H1 (cell line): Measurements from ENCODE around the gene NTRK2. TPM values are rescaled to one million over a fixed set of nuclear protein-coding genes. Genes with fewer than 3 reads are reported as not detected.

Source experiments
- CTCF ChIA-PET: fragments of 300-600 bp; sonication (Branson Sonifier 250); formaldehyde crosslinking; loops from one replicate; lab custom pipeline; 2021; ENCODE audit not compliant: partially characterized antibody; lab: Charles Lee
- POLR2A ChIA-PET: fragments of 300-600 bp; sonication (Branson Sonifier 250); formaldehyde crosslinking; loops from one replicate; lab custom pipeline; 2021; ENCODE audit warnings: inconsistent platforms; ENCODE audit not compliant: partially characterized antibody; lab: Charles Lee
- DNase-seq, 2 experiments: peaks; one replicate each; pipeline versions ENCODE4 v3.0.0 to v3.0.0-alpha.2; 2010 to 2022; ENCODE audit warnings: low spot score in 2 of 2, low read depth in 1 of 2, mixed read lengths in 1 of 2
- FAIRE-seq: peaks from 2 replicates; lab custom pipeline; 2011; peaks lifted over from hg19 to GRCh38; lab: Jason Lieb, UNC
- H2AFZ ChIP-seq: 2 replicates; pipeline ENCODE4 v1.8.1; 2012; ENCODE audit warnings: low read length, inconsistent platforms
- H2AK5ac ChIP-seq: 2 replicates; pipeline ENCODE4 v1.6.1; 2013; ENCODE audit warnings: low read depth, low read length
- H2BK120ac ChIP-seq: replicated peaks from 2 replicates; pipeline ENCODE3; 2013; ENCODE audit warnings: low read depth, low read length, inconsistent platforms
- H2BK12ac ChIP-seq: 2 replicates; pipeline ENCODE4 v1.6.1; 2013; ENCODE audit warnings: low read depth, low read length
- H2BK15ac ChIP-seq: 2 replicates; pipeline ENCODE4 v1.6.1; 2013; ENCODE audit warnings: low read length
- H2BK20ac ChIP-seq: 2 replicates; pipeline ENCODE4 v1.6.1; 2013; ENCODE audit warnings: low read length
- H2BK5ac ChIP-seq: 2 replicates; pipeline ENCODE4 v1.6.1; 2013; ENCODE audit warnings: low read depth, low read length
- H3K14ac ChIP-seq: 2 replicates; pipeline ENCODE4 v1.6.1; 2013; ENCODE audit warnings: inconsistent platforms; ENCODE audit not compliant: insufficient read length
- H3K18ac ChIP-seq: 2 replicates; pipeline ENCODE4 v1.6.1; 2013; ENCODE audit warnings: low read length; ENCODE audit errors: extremely low read depth
- H3K23ac ChIP-seq: 2 replicates; pipeline ENCODE4 v1.6.1; 2013; ENCODE audit warnings: inconsistent platforms; ENCODE audit not compliant: insufficient read length
- H3K23me2 ChIP-seq: 2 replicates; pipeline ENCODE4 v1.6.1; 2013; ENCODE audit warnings: low read depth, low read length
- H3K27ac ChIP-seq: 2 replicates; pipeline ENCODE4 v1.6.1; 2011; ENCODE audit warnings: low read depth, low read length, inconsistent platforms
- H3K27me3 ChIP-seq, 4 experiments: replicated peaks in 1 of 4; 1 replicate in 1 of 4; 2 replicates in 3 of 4; pipeline versions ENCODE4 v1.6.1 to v1.8.1; 2011 to 2013; ENCODE audit warnings: low read length in 3 of 4, mild to moderate bottlenecking in 3 of 4, inconsistent platforms in 2 of 4, mixed read lengths in 2 of 4, moderate library complexity in 1 of 4; ENCODE audit not compliant: control insufficient read depth in 3 of 4, insufficient read depth in 3 of 4; ENCODE audit errors: extremely low read depth in 1 of 4
- H3K36me3 ChIP-seq, 4 experiments: 2 replicates each; pipeline versions ENCODE4 v1.6.1 to v1.8.1; 2011 to 2013; ENCODE audit warnings: mild to moderate bottlenecking in 4 of 4, low read length in 3 of 4, moderate library complexity in 2 of 4, control low read depth in 1 of 4, inconsistent platforms in 1 of 4; ENCODE audit not compliant: insufficient read depth in 4 of 4, control insufficient read depth in 2 of 4
- H3K4ac ChIP-seq: replicated peaks from 2 replicates; pipeline ENCODE3; 2013; ENCODE audit warnings: low read length, low read depth, mixed read lengths, inconsistent platforms; ENCODE audit not compliant: insufficient read length
- H3K4me1 ChIP-seq, 4 experiments: replicated peaks in 1 of 4; 1 replicate in 1 of 4; 2 replicates in 3 of 4; pipeline versions ENCODE4 v1.6.1 to v1.8.1; 2011 to 2013; ENCODE audit warnings: low read length in 3 of 4, inconsistent platforms in 2 of 4, mixed read lengths in 1 of 4; ENCODE audit not compliant: insufficient read depth in 4 of 4, control insufficient read depth in 3 of 4
- H3K4me2 ChIP-seq, 2 experiments: 2 replicates each; pipeline versions ENCODE4 v1.6.1 to v1.8.1; 2011 to 2013; ENCODE audit warnings: low read depth in 2 of 2, low read length in 2 of 2, control low read depth in 1 of 2, inconsistent platforms in 1 of 2, mild to moderate bottlenecking in 1 of 2; ENCODE audit not compliant: insufficient read depth in 1 of 2
- H3K4me3 ChIP-seq, 4 experiments: fragments of 200-600, 300-600 bp in 1 of 4; sonication (generic), shearing (Covaris generic), sonication (Bioruptor Twin) in 1 of 4; 2 replicates each; pipeline versions ENCODE4 v1.5.1 to v1.8.1; 2011 to 2016; ENCODE audit warnings: low read length in 4 of 4, low read depth in 3 of 4, control low read depth in 2 of 4, inconsistent platforms in 2 of 4, mild to moderate bottlenecking in 2 of 4, mixed read lengths in 1 of 4, moderate library complexity in 1 of 4; ENCODE audit not compliant: insufficient read depth in 2 of 4; ENCODE audit errors: extremely low read depth in 1 of 4
- H3K56ac ChIP-seq: replicated peaks from 2 replicates; pipeline ENCODE3; 2013; ENCODE audit warnings: low read depth, mild to moderate bottlenecking, mixed read lengths, low read length, inconsistent platforms; ENCODE audit not compliant: insufficient read length
- H3K79me1 ChIP-seq: 2 replicates; pipeline ENCODE4 v1.6.1; 2013; ENCODE audit warnings: low read depth, low read length, control low read depth
- H3K79me2 ChIP-seq, 2 experiments: 2 replicates each; pipeline versions ENCODE4 v1.6.1 to v1.8.1; 2012 to 2013; ENCODE audit warnings: low read length in 2 of 2, mild to moderate bottlenecking in 2 of 2, inconsistent platforms in 1 of 2; ENCODE audit not compliant: insufficient read depth in 2 of 2, control insufficient read depth in 1 of 2
- H3K9ac ChIP-seq, 4 experiments: replicated peaks in 1 of 4; 1 replicate in 1 of 4; 2 replicates in 3 of 4; pipeline versions ENCODE4 v1.6.1 to v1.8.1; 2011 to 2013; ENCODE audit warnings: low read depth in 3 of 4, low read length in 3 of 4, control low read depth in 2 of 4, mild to moderate bottlenecking in 2 of 4, moderate library complexity in 2 of 4, inconsistent platforms in 1 of 4; ENCODE audit errors: extremely low read depth in 1 of 4
- H3K9me3 ChIP-seq, 2 experiments: 2 replicates each; pipeline versions ENCODE4 v1.6.1 to v1.8.1; 2012 to 2013; ENCODE audit warnings: mild to moderate bottlenecking in 2 of 2, moderate library complexity in 2 of 2, control low read depth in 1 of 2, inconsistent platforms in 1 of 2, low read depth in 1 of 2, low read length in 1 of 2, mixed read lengths in 1 of 2; ENCODE audit not compliant: insufficient read depth in 2 of 2
- H4K20me1 ChIP-seq, 2 experiments: replicated peaks in 1 of 2; 2 replicates each; pipeline versions ENCODE3 to v1.8.1; 2011 to 2013; ENCODE audit warnings: inconsistent platforms in 2 of 2, low read length in 2 of 2, mild to moderate bottlenecking in 1 of 2; ENCODE audit not compliant: insufficient read depth in 2 of 2, control insufficient read depth in 1 of 2
- H4K5ac ChIP-seq: 2 replicates; pipeline ENCODE4 v1.6.1; 2013; ENCODE audit warnings: low read length, low read depth, mixed read lengths, inconsistent platforms; ENCODE audit not compliant: insufficient read length
- H4K8ac ChIP-seq: 2 replicates; pipeline ENCODE4 v1.8.0; 2013; ENCODE audit warnings: mild to moderate bottlenecking, moderate library complexity, low read length, inconsistent platforms; ENCODE audit not compliant: insufficient read depth; ENCODE audit errors: extremely low read depth
- H4K91ac ChIP-seq: replicated peaks from 2 replicates; pipeline ENCODE3; 2013; ENCODE audit warnings: low read length, mixed read lengths, inconsistent platforms; ENCODE audit not compliant: insufficient read length
- BACH1 ChIP-seq: IDR thresholded peaks from 2 replicates; pipeline ENCODE4 v1.6.1; 2012; ENCODE audit warnings: low read length, improper control_type of control experiment
- CBX5 ChIP-seq: fragments of 300-800, 300-1000 bp; sonication (generic); IDR thresholded peaks from 2 replicates; pipeline ENCODE4 v1.7.1; 2016; ENCODE audit warnings: antibody characterized with exemption, low read length, low read depth
- EGR1 ChIP-seq: IDR thresholded peaks from 2 replicates; pipeline ENCODE4 v1.6.1; 2011; ENCODE audit warnings: low read depth, low read length, borderline replicate concordance
- RAD21 ChIP-seq, 2 experiments: IDR thresholded peaks in 1 of 2; conservative IDR thresholded peaks in 1 of 2; 2 replicates each; pipeline ENCODE4 v1.6.1; 2011; ENCODE audit warnings: low read depth in 2 of 2, low read length in 2 of 2, improper control_type of control experiment in 1 of 2, inconsistent platforms in 1 of 2, mild to moderate bottlenecking in 1 of 2, moderate library complexity in 1 of 2
- WGBS, 2 experiments: shearing (Covaris generic) in 1 of 2; methylation state at CpG; one replicate each; pipeline versions ENCODE4 v1.1.6 to v1.1.7; 2013 to 2015; ENCODE audit warnings: low lambda C conversion rate in 2 of 2, mixed read lengths in 2 of 2, inconsistent platforms in 1 of 2, low coverage in 1 of 2, missing lambda C conversion rate in 1 of 2; ENCODE audit not compliant: insufficient replicate concordance in 2 of 2, insufficient coverage in 1 of 2, insufficient read length in 1 of 2; ENCODE audit errors: extremely low coverage in 1 of 2, missing lambda C conversion rate in 1 of 2; 5-methylcytosine and 5-hydroxymethylcytosine counted together
- polyA plus RNA-seq, 7 experiments: library from polyadenylated mRNA; depleted of rRNA in 3 of 7; stranded (reverse) in 5 of 7; unstranded in 2 of 7; fragments of >200 nt in 5 of 7; fragments of 200-250 nt in 2 of 7; gene quantifications; 1 replicate in 5 of 7; 2 replicates in 1 of 7; 4 replicates in 1 of 7; pipeline versions ENCODE4 v1.2.1 to v1.2.3, GENCODE V29; 2011 to 2013; ENCODE audit warnings: missing spikeins in 2 of 7, mixed read lengths in 2 of 7
- total RNA-seq: library from RNA; stranded (reverse); fragmentation: NEBNext Ultra II Directional; extraction: Animal tissue kit (Norgen Biotek cat#: 25700); gene quantifications from 2 replicates; pipeline ENCODE4 v1.2.1, GENCODE V29; 2021

NTRK2 gene
- total and polyA plus RNA-seq, 2 of the 8 experiments (the other 6 are each of a cell fraction or from before 2014, with no cell fraction given) = 0.03 to 0.04 TPM

GRCh38 chr9:84815554-84815953 lies 146.0 kb downstream of the NTRK2 start:
- Histone ChIP-seq H2AK5ac (no peak overlapping the region), H3K9me3 (no peaks in the 10 kb centered on the region), H3K36me3 (no peaks in the 10 kb centered on the region), H4K20me1 (no peaks in the 10 kb centered on the region), H3K56ac (no peak overlapping the region), H3K79me2 (no peaks in the 10 kb centered on the region), H2BK120ac (no peak overlapping the region), H3K18ac (no peak overlapping the region), H3K27ac (no peak overlapping the region), H3K14ac (no peak overlapping the region), H3K23me2 (no peaks in the 10 kb centered on the region), H2BK15ac (no peak overlapping the region), H3K23ac (no peak overlapping the region), H3K4me3 (no peak overlapping the region), H3K4me1 (peaks cover 3 to 15% (median 8%) of the 10 kb centered on the region in 4 experiments), H4K91ac (no peak overlapping the region), H4K5ac (no peak overlapping the region), H3K79me1 (no peaks in the 10 kb centered on the region), H3K9ac (no peak overlapping the region), H2AFZ (no peak overlapping the region), H3K4ac (no peak overlapping the region), H2BK5ac (no peak overlapping the region), H2BK12ac (no peak overlapping the region), H3K27me3 (no peaks in the 10 kb centered on the region; a peak in 1 of 7 replicates), H3K4me2 (no peak overlapping the region), H4K8ac (no peak overlapping the region), H2BK20ac (no peak overlapping the region)
- no peak for DNase-seq
- CTCF ChIA-PET = no interaction called here
- 100% methylated on average over 1 of the region's 1 CpG; no CpG with 5 or more reads in 1 of the 2 experiments for WGBS, 2 experiments
- POLR2A ChIA-PET = no interaction called here
- TF ChIP-seq CBX5 (no peak), EGR1 (no peak), RAD21 (IDR thresholded peaks at IDR 0.05 in 1 of 2, conservative IDR thresholded peaks at IDR 0.05 in 1 of 2; ENCODE audit: low read depth in 2 of 2, low read length in 2 of 2) (peak in 1 of 2 experiments; percentile 25; a peak in 1 of 4 replicates), BACH1 (no peak)
- FAIRE-seq = no peak
